DOHH2 (cell line): Measurements from ENCODE around the gene FUT8.

ENCODE experiments used
- CTCF ChIP-seq: fragments of 200-600 bp; sonication (generic); IDR thresholded peaks from one replicate; pipeline ENCODE4 v1.5.1; 2014; ENCODE audit warnings: antibody characterized with exemption, mild to moderate bottlenecking, low read depth, low read length; ENCODE audit not compliant: poor library complexity, severe bottlenecking
- EZH2phosphoT487 ChIP-seq: fragments of 200-600 bp; sonication (generic); IDR thresholded peaks from 2 replicates; pipeline ENCODE4 v1.6.1; 2017; ENCODE audit warnings: borderline replicate concordance, mild to moderate bottlenecking, antibody characterized with exemption, low read length, moderate library complexity, mixed read lengths

- TF ChIP-seq CTCF (no peak), EZH2phosphoT487 (no peak)
Observed at GRCh38 chr14:65552724-65553123, 140.2 kb downstream of the FUT8 start.
